ELF-1 (cell line): ENCODE data around the gene CCDC107.
"Not testable (repeated sequence)": the region's sequence is repeated elsewhere in the genome, so short reads cannot be mapped to it uniquely, and the experiment has no call there.

Experiments
- DNase-seq: peaks from one replicate; pipeline ENCODE4 v3.0.0-alpha.2; 2016; ENCODE audit warnings: low read depth, low spot score

Gene CCDC107, protein sequence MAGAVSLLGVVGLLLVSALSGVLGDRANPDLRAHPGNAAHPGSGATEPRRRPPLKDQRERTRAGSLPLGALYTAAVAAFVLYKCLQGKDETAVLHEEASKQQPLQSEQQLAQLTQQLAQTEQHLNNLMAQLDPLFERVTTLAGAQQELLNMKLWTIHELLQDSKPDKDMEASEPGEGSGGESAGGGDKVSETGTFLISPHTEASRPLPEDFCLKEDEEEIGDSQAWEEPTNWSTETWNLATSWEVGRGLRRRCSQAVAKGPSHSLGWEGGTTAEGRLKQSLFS

DNA sequence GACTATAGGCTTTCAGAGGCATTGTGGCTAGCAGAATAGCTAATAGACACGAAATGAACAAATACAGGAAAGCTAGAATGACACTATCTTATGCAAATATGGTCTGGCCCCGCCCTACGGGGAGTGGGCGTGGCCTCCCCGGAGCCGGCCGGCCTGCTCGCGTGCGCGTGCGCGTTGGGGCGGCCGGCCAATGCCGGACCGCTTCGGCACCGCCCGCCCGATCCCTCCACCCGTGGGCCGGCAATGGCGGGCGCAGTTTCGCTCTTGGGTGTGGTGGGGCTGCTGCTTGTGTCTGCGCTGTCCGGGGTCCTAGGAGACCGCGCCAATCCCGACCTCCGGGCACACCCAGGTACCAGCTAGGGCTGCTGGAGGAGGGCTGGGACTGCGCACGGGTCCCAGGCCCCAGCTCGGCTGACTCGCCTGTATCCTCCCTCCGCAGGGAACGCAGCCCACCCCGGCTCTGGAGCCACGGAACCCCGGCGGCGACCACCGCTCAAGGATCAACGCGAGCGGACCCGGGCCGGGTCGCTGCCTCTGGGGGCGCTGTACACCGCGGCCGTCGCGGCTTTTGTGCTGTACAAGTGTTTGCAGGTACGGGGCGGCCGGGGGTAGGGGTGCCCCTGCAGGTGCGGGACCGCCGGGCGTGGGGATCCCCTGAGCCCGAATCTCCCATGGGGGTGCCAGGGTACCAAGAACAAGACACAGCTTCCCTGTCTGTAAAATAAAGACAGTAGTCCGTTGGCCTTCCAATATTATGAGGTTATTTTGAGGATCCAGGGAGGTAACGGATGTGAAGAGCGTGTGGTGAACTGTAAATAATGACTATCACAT is at the start of gene CCDC107:
Gene CCDC107, plus strand, starts transcription at position 156 of the 831 bp plus-strand sequence. Its CDS starts 88 bp downstream, at position 244.
- DNase-seq, result peak; percentile 93

DNA sequence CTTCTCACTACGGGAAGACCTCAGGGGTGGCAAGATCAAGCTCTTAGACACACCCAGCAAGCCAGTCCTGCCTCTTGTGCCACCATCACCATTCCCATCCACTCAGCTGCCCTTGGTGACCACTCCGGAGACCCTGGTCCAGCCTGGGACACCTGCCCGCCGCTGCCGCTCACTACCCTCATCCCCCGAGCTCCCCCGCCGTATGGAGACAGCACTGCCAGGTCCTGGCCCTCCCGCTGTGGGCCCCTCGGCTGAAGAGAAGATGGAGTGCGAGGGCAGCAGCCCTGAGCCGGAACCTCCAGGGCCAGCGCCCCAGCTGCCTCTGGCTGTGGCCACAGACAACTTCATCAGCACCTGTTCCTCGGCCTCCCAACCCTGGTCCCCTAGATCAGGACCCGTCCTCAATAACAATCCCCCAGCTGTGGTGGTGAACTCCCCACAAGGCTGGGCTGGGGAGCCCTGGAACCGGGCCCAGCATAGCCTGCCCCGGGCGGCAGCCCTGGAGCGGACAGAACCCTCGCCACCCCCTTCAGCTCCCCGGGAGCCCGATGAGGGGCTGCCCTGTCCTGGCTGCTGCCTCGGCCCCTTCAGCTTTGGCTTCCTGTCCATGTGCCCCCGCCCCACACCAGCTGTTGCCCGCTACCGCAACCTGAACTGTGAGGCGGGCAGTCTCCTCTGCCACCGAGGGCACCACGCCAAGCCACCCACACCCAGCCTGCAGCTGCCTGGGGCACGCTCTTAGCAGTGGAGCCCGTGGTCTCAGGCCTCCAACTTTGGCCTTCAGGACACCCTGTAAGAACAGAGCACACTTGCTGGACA is 48.9 kb upstream of the CCDC107 start:
- DNase-seq, result no peak

DNA sequence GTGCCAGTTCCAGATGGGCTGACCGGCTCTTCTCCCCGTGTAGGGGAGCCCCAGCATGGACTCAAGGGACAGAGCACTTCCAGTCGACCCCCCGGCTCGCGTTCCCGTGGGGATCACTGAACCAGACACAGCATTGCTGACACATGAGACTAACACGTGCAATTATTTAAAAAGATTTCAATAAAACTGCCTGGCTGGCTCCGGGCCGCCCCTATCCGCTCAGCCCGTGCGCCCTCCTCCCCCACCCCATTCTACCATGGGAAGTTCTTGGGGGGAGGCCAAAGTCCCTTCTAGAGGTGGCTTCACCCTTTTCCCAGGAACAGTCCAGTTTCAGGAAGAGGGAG is 48.3 kb upstream of the CCDC107 start:
- no peak for DNase-seq

DNA sequence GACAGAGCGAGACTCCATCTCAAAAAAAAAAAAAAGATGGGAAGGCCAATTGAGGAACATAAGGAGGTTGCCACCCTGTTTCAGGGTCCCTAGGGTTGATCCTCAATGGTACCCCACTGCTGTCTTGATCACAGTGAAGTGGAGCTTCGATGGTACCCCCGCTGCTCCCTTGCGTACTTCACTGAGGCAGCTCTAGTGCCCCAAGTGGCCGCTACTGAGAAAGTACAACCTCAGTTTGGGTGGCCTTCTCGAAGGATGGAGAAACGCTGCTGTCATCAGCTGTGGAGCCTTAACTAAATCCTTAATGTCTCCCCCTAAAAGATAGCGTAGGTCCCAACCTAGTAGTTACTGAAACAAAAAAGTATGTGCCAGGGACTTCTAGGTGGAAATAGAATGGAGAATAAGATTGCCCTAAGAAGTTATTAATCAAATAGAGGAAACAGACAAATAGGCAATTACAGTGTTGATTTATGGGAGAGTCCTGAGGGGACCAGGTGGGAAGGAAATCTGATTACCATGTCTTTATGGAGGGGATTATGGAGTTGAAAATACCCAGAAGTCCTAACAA is 46.8 kb upstream of the CCDC107 start:
- DNase-seq, result peak; percentile 28

DNA sequence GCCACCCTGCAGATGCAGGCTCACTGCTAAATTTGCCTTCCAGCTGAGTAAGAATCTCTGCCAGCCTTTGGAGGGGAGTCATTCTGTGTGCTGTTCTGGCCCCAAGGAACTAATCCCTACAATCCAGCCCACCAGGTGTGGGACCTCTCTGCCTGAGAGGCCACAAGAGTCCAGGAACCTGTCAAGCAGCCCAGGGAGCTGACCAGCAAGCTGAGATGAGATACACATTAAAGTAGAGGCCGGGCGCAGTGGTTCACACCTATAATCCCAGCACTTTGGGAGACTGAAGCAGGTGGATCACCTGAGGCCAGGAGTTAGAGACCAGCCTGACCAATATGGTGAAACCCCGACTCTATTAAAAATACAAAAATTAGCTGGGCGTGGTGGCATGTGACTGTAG is 46.0 kb upstream of the CCDC107 start:
- not testable (repeated sequence) for DNase-seq

DNA sequence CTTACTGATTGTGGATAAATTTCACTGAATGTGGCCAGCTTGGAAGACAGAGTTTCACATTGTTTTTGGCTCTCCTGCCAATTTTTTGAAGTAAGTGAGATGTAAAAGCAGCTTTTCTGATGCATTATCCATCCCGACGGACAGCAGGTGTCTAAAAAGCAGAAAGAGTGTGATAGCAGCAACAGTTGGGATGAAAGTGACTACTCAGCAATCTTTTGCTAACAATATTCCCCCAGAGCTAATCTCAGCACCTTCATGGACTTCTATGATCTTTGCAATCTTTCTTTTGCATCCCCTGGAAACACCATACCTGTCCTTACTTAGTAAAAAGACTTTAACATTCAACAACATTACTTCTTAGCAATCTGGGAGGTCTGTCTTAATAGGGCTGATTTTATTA is 45.2 kb upstream of the CCDC107 start:
- no peak for DNase-seq

DNA sequence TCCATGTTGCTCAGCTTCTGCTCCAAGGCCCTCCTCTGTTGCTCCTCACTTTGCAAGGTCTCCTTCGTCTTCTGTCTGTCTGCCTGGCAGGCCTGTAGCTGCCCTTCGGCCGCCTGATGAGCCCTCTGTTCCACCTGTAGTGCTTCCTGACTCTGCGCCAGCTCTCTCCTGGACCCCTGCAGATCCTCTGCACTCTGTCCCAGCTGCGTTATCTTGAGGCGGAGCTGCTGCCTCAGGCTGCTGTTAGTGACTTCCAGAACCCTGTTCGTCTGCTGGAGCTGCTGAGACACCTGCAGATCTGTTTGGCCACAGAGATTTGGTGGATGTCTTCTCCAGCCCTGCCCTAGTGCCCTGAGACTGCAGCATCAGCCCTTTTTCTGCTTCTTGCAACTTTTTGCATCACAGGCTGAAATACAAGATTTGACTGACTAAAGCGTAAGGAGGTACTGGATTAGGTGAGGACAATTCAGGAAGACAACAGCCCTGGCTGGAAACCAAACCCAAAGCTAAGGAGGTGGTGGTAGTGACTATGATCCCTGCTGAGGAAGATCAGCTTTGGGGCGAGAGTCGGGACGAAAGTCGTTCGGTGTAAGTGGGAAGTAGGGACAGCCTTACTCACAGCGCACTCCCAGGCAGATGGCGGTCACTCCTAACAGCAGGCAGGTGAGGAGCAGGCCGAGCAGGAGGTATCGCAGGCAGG is 42.0 kb upstream of the CCDC107 start:
- peak; percentile 36 for DNase-seq

DNA sequence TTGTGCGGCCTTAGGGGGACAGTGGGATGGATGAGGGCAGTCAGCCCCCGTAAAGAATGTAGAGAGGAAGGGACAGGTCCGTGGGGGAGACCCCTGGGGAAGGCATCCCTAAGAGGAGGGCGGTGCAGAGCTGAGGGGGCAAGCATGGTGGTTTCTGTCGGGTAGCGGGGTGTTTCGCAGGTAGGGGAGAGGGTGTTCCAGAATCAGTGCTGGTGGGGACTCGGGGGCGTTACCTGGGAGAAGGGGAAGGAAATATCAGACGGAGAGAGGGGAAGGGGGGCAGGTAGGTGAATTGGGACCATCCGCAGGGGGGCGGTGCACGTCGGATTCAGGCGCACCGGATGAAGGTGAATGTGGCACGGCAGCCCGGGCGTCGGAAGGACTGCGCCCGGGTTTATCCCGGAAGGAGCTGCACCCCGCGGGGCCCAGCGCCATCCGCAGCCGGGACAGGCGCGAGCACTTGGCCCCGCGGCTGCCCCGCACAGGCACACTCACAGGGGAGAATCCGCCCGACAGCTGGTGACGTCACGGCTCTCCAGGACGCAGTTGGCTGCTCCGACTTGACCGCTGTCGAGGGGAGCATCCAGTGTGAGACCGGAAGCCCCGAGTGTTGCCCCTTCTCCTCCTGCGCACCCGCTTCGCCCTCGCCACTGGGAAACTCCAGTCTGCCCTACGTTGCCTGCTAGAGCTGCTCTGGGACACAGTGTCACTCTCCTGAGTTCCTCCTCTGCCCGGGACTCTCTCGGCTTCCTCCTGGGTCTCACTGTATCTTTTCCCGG is 41.2 kb upstream of the CCDC107 start:
- DNase-seq, result peak; percentile 41

DNA sequence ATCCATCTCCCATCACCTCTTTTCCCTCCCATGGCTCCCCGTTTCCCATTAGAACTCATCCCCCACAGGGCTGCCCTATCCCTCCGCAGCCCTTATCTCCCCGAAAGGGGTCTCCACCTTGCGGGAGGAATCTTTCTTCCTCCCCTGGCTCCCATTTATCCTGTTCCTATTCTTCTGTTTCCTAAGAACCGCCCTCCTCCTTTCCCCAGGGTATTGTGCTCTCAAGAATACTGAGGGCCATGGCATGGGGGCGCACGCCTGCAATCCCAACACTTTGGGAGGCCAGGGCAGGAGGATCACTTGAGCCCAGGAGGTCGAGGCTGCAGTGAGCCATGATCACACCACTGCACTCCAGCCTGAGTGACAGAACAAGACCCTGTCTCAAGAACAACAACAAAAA is 40.5 kb upstream of the CCDC107 start:
- DNase-seq, result no peak

DNA sequence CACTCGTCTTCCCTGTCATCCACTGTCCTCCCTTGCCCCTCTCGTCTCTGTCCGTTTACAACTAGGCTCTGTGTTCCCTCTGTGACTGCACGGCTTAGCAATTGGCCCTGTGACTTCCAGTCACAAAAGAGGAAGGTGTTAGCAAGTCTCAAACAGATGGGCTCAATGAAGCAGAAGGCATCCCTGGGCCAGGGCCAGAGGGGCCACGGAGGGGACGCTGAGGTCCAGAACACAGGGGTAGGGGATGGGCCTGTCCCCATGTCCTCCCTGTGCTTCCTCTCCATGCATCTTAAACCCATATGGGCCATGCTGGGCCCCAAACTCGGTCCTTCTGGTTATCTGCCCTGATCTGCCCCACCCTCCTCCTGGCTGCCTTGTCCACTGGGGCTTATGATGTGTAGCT is 39.8 kb upstream of the CCDC107 start, which contains the start of gene CD72:
Gene CD72, minus strand, starts transcription at position 89 of the 403 bp plus-strand sequence. CDS start 110 bp downstream, outside the sequence.
- DNase-seq, result no peak

DNA sequence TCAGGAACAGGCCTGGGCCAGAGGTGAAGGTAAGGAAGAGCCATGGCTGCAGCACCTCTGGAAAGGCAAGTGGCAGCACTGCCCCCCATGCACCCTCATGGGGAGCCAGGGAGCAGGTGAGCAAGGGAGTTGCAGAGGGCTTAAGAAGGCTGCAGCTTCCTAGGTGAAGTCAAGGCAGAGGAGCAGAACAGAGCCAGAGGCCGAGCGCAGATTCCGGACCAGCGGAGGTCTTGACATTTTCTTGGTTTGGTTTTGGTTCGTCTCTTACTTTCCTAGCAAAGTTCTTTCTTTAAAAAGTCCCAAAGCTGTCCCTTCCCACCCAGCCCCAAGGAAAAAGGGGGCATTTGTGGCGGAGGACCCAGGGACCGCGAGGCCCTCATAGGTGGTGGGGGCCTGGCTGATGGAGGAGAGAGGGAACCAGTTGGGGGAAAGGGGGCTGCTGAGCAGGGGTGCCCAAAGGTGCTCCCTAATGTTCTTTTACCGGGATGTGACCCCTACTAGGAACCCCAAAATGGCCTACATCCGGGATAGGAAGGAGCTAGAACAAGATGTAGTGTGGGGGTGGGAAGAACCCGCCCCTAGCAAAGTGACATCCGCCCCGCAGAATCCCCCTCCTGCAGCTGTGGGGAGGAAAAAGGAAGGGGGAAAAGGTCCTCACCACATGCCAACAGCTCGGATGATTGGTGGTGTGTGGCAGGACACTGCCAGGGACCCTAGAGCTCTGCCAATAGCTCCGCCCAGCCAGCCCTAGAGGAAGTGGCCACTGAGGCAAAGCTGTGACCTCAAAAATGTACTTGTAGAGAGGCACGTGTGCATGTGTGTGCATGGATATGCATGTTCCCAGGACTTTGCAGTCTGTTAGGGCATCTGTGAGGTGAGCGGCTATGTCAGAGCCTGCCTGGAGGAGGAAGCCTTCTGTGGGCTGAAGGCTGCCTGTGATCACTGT is 39.0 kb upstream of the CCDC107 start:
- DNase-seq, result no peak

DNA sequence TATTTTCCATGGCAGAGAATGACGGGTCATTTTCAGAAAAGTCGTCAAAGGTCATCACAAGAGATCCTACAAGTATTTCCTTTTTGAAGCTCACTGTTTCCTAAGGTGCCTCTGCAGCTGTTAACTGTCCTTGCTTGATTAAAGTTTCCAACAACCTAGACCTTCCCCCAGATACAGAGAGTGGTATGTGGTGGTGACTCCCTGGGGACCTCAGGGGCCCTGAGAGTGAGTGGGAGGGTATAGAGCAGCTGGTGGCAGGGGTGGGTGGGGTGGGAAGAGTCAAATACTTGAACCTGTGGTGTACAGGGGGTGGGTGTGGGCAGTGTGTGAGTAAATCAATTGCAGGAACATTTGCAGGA is 38.3 kb upstream of the CCDC107 start:
- DNase-seq, result no peak

DNA sequence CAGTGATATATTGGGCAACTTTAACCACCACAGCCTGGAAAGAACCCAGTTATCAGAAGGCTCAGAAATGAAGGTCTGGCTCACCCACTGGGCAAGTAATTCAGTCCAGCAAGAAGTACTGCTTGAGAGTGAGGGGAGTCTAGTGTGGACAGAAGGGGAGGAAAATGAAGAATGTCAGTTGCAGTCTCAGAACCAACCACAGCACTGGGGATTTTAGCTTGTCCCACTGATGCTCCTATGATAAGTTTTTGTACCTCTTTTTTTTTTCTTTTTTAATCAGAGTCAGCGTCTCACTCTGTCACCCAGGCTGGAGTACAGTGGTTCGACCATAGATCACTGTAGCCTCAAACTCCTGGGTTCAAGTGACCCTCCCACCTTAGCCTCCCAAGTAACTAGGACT is 30.5 kb upstream of the CCDC107 start:
- no peak for DNase-seq

DNA sequence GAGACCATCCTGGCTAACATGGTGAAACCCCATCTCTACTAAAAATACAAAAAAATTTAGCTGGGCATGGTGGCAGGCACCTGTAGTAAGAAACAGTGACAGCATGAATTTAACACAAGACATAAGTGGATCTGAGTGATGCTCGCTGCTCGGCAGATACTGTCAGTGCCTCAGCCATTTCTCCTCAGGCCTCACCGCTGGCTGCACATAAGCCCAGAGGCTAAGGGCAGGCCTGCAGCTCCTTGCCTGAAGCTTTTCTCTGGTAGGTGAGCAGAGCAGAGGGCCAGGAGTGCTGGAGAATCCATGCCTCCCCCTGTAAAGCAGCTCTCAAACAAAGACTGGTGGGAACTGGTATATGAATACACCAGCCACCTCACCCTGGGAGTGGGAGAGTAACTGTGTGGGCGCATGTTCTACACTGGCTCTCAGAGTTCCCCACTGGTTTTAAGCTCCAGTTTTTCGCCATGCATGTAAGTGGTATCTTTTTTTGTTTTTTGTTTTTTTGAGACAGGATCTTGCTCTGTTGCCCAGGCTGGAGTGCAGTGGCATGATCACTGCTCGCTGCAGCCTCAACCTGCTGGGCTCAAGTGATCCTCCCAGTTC is 29.6 kb upstream of the CCDC107 start:
- no peak for DNase-seq

DNA sequence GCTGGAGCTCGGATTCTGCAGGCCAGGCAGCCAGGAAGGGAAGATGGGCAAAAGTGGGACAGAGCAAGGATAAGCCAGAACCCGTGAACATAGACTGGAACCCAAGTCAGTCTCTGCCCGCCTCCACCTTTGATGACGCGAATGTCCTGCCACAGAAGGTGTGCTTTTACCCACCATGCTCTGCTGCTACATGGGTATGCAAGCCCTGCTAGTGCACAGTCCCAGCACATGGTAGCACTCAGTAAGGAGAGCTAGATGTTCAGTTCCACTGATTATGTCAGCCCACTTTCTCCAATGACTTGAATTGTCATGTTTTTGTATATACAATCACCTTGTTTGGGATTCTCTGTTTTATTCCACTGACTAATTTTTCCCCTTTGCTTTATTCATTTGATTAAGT is 28.5 kb upstream of the CCDC107 start:
- DNase-seq, result no peak

DNA sequence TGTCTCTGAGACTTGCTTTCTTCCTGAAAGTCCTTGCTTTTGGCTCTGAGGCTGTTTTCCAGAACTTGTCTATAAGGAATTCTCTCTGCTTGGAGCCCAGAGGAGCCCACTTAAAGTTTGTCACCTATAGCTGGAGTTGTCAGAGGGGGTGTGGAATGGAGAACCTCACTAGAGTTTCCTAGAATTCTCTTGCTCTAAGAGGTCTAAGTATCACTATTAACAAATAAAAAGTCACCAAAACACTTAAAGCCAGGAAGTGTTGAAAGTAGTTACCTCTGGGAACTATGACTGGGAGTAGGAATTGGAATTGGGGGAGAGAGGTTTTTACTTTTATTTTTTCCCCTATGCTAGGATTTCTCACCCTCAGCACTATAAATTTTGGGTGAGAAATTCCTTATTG is 22.4 kb upstream of the CCDC107 start:
- no peak for DNase-seq

DNA sequence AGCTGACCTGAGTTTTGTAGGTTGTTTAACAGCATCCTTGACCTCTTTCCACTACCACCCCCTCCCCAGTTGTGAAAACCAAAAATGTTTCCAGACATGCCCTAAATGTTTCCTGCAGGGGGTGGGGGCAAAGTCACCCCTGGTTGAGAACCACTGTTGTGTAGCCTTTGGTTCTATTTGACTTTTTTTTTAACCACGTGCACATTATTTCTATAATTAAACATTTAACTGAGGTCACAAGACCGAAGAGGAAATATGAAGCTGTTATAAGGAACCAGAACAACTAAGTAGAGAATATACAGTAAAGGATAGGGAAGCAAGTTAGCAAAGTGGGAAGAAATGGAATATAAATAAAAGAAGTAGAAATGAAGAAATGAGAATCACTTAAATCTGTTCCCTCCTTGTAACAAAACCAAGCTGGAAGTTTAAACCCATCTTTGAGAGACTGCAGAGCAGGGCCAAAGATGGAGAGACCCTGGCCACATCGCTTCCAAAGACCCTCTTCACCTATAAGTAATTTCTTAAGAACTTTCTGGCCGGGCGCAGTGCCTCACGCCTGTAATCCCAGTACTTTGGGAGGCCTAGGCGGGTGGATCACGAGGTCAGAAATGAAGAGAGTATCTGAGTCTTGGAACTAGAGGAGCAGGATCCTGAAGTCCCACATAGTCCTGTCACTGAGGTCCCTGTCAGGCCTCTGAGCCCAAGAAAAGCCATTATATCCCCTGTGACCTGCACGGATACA is 21.8 kb upstream of the CCDC107 start:
- DNase-seq, result no peak

DNA sequence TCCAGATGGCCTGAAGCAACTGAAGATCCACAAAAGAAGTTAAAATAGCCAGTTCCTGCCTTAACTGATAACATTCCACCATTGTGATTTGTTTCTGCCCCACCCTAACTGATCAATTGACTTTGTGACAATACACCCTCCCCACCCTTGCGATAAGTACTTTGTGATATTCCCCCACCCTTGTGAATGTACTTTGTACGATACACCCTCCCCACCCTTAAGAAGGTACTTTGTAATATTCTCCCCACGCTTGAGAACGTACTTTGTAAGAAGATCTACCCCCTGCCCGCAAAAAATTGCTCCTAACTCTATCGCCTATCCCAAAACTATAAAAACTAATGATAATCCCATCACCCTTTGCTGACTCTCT is 21.2 kb upstream of the CCDC107 start:
- DNase-seq, result not testable (repeated sequence)
